Tibial nerve (tissue), 4 donors: ENCODE results near the gene MACO1. TPM values are rescaled to one million over a fixed set of nuclear protein-coding genes. Genes with fewer than 3 reads are reported as not detected.

Source experiments
- DNase-seq, 2 donors: peaks; one replicate each; pipeline ENCODE4 v3.0.0-alpha.2; 2019; ENCODE audit warnings: low spot score in 2 of 2
- H3K27ac ChIP-seq, 4 donors: fragments of 200-600 bp; sonication (generic) in 3 of 4; one replicate each; pipeline ENCODE4 v1.5.1; 2017 to 2019; ENCODE audit warnings: mild to moderate bottlenecking in 1 of 4
- H3K27me3 ChIP-seq, 2 donors: fragments of 200-600 bp; sonication (generic) in 1 of 2; one replicate each; pipeline versions ENCODE4 v1.5.1 to v1.6.0; 2017 to 2019
- H3K36me3 ChIP-seq, 3 donors: fragments of 200-600 bp; sonication (generic); one replicate each; pipeline ENCODE4 v1.5.1; 2018 to 2019
- H3K4me1 ChIP-seq, 4 donors: fragments of 200-600 bp; sonication (generic) in 3 of 4; one replicate each; pipeline ENCODE4 v1.5.1; 2017 to 2019
- H3K4me3 ChIP-seq, 4 donors: fragments of 200-600 bp; sonication (generic) in 3 of 4; one replicate each; pipeline ENCODE4 v1.5.1; 2017 to 2019; ENCODE audit warnings: mild to moderate bottlenecking in 1 of 4, moderate library complexity in 1 of 4
- H3K9me3 ChIP-seq, 4 donors: fragments of 200-600 bp; sonication (generic) in 3 of 4; one replicate each; pipeline ENCODE4 v1.5.1; 2017 to 2019
- CTCF ChIP-seq, 5 experiments: fragments of 200-600 bp in 3 of 5; fragments of 450-650 bp in 2 of 5; sonication (generic) in 3 of 5; IDR thresholded peaks; one replicate each; pipeline ENCODE4 v1.5.1; 2016 to 2019; ENCODE audit warnings: antibody characterized with exemption in 5 of 5, mild to moderate bottlenecking in 3 of 5, moderate library complexity in 2 of 5
- EP300 ChIP-seq, 2 donors: sonication (generic); formaldehyde crosslinking; IDR thresholded peaks; one replicate each; pipeline ENCODE4 v1.6.1; 2017; ENCODE audit warnings: antibody characterized with exemption in 2 of 2, mild to moderate bottlenecking in 1 of 2
- POLR2A ChIP-seq, 2 donors: fragments of 450-650 bp; IDR thresholded peaks; one replicate each; pipeline ENCODE4 v1.6.1; 2017; ENCODE audit warnings: antibody characterized with exemption in 2 of 2, mild to moderate bottlenecking in 2 of 2, moderate library complexity in 2 of 2
- WGBS, 2 donors: methylation state at CpG; one replicate each; pipeline ENCODE4 v1.1.5; 2018; 5-methylcytosine and 5-hydroxymethylcytosine counted together
- total RNA-seq, 4 donors: library from RNA; depleted of rRNA; stranded (reverse); fragments of >200 nt; gene quantifications; one replicate each; pipeline ENCODE4 v1.1.0, GENCODE V29; 2016

The MACO1 gene
- total RNA-seq, 4 donors from 2014 or later, result 8.8 to 16.2 (median 13.7) TPM

GRCh38 chr1:25537153-25537831 is 106.6 kb downstream of the MACO1 start:
- TF ChIP-seq CTCF (IDR thresholded peaks at IDR 0.05) (no peak), POLR2A (IDR thresholded peaks at IDR 0.05) (no peak), EP300 (IDR thresholded peaks at IDR 0.05) (no peak)
- no peak for DNase-seq
- Histone ChIP-seq H3K27me3 (no peaks in the 10 kb centered on the region), H3K9me3 (no peaks in the 10 kb centered on the region), H3K27ac (no peak overlapping the region), H3K36me3 (no peaks in the 10 kb centered on the region), H3K4me1 (no peaks in the 10 kb centered on the region), H3K4me3 (no peak overlapping the region)
- WGBS, 2 donors, result 57 to 58% methylated on average over 7 of the region's 7 CpGs

- H3K27ac ChIP-seq, result no peak overlapping the region
- H3K36me3 ChIP-seq, result no peaks in the 10 kb centered on the region
- no peak for TF ChIP-seq CTCF (IDR thresholded peaks at IDR 0.05)
- TF ChIP-seq EP300 (IDR thresholded peaks at IDR 0.05), result no peak
- no peak overlapping the region for H3K4me3 ChIP-seq
- peaks cover 0 to 5% (median 2%) of the 10 kb centered on the region in 4 donors for H3K4me1 ChIP-seq
- H3K27me3 ChIP-seq, result no peaks in the 10 kb centered on the region
- 59 to 69% methylated on average over 4 of the region's 4 CpGs for WGBS, 2 donors
- no peak for DNase-seq
- no peaks in the 10 kb centered on the region for H3K9me3 ChIP-seq
These were observed 107.6 kb downstream of the MACO1 start for GRCh38 chr1:25538191-25538767.

GRCh38 chr1:25540750-25541342 is 110.1 kb downstream of the MACO1 start:
- H3K9me3 ChIP-seq, result no peaks in the 10 kb centered on the region
- no peak overlapping the region for H3K27ac ChIP-seq
- TF ChIP-seq EP300 (IDR thresholded peaks at IDR 0.05), result no peak
- peaks cover 0 to 25% (median 13%) of the 10 kb centered on the region in 4 donors for H3K4me1 ChIP-seq
- H3K4me3 ChIP-seq, result no peak overlapping the region
- no peak for DNase-seq
- no peaks in the 10 kb centered on the region for H3K27me3 ChIP-seq
- no peaks in the 10 kb centered on the region for H3K36me3 ChIP-seq
- WGBS, 2 donors, result 82 to 91% methylated on average over 13 of the region's 13 CpGs

- Histone ChIP-seq H3K4me1 (peaks cover 0 to 27% (median 13%) of the 10 kb centered on the region in 4 donors), H3K9me3 (no peaks in the 10 kb centered on the region), H3K27ac (no peak overlapping the region), H3K27me3 (no peaks in the 10 kb centered on the region), H3K36me3 (no peaks in the 10 kb centered on the region), H3K4me3 (no peak overlapping the region)
- no peak for DNase-seq
- WGBS, 2 donors, result 85 to 93% methylated on average over 1 of the region's 1 CpG
- no peak for TF ChIP-seq EP300 (IDR thresholded peaks at IDR 0.05)
- no peak for TF ChIP-seq POLR2A (IDR thresholded peaks at IDR 0.05)
- TF ChIP-seq CTCF (IDR thresholded peaks at IDR 0.05), result no peak
These were observed 110.7 kb downstream of the MACO1 start for GRCh38 chr1:25541425-25541824.

GRCh38 chr1:25541889-25542658 is 111.4 kb downstream of the MACO1 start:
- no peak for TF ChIP-seq EP300 (IDR thresholded peaks at IDR 0.05)
- TF ChIP-seq CTCF (IDR thresholded peaks at IDR 0.05), result no peak
- no peak for TF ChIP-seq POLR2A (IDR thresholded peaks at IDR 0.05)
- WGBS, 2 donors, result 74 to 77% methylated on average over 8 of the region's 8 CpGs
- Histone ChIP-seq H3K4me1 (peaks cover 0 to 27% (median 13%) of the 10 kb centered on the region in 4 donors), H3K9me3 (no peaks in the 10 kb centered on the region), H3K27me3 (no peaks in the 10 kb centered on the region), H3K4me3 (no peak overlapping the region), H3K27ac (no peak overlapping the region), H3K36me3 (no peaks in the 10 kb centered on the region)
- no peak for DNase-seq
